NCI-H446 (cell line): ENCODE results near the gene MYL10.

Experiments
- DNase-seq, 2 experiments: peaks; one replicate each; lab custom pipeline; 2025; lab: John Stamatoyannopoulos, UW

Gene MYL10

DNA sequence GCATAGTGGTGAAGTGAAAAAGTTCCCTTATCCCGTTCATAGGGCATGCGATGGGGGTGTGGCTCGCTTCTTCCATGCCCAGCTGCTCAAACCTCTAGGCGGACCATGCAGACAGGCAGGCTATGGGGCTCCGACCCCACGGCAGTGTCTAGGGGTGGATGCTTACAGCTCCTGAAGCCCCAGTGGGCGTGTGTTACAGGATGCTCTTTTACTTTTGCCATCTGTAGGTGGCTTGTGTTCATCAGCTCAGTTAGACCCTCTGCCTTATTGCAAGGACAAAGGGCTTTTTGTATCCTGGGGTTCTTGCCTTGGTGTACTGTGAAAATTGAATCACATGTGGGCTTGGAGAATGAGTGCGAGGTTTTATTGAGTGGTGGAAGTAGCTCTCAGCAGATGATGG is at the start of gene MYL10:
TSS of gene MYL10 (minus strand) at position 126 of the 400 bp plus-strand sequence. CDS start 178 bp downstream, outside the sequence.
- DNase-seq, result no peak

GRCh38 chr7:101678658-101679057 is 49.6 kb upstream of the MYL10 start:
- no peak for DNase-seq

DNA sequence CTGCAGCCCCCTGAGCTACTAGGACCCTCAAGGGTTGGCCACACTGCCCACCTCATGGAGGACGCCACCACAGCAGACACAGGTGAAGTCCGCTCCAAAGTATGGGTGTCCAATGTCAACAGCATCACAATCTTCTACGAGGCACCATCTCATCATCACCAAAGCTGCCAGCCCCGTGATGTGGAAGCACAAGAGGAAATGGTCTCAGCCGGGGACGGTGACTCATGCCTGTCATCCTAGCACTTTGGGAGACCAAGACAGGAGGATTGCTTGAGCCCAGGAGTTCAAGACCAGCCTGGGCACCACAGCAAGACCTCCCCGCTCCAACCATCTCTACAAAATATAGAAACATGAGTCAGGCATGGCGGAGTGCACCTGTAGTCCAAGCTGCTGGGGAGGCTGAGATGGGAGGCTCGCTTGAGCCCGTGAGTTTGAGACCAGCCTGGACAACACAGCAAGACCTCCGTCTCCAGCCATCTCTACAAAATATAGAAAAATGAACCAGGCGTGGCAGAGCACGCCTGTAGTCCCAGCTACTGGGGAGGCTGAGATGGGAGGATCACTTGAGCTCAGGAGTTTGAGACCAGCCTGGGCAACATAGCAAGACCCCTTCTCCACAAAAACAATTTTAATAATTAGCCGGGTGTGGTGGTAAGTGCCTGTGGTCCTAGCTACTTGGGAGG is 48.8 kb upstream of the MYL10 start:
- no peak for DNase-seq

DNA sequence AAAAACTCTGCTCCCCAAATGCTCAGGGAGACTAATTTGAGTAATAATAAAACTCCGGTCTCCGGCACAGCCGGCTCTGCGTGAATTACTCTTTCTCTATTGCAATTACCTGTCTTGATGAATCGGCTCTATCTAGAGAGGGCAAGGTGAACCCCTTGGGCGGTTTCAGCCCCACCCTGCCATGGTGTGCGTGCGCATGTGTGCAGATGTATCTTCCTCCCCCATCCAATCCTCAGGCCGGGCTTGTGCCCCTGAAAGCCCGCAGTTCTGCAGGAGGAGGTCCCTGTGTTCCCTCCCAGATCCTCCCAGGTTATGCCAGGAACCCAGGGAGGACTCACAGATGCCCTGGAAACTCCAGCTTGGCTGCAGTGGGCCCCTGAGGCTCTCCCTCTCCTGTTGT is 48.3 kb upstream of the MYL10 start:
- no peak for DNase-seq

- no peak for DNase-seq
Observed at GRCh38 chr7:101676956-101677355, 47.9 kb upstream of the MYL10 start.

DNA sequence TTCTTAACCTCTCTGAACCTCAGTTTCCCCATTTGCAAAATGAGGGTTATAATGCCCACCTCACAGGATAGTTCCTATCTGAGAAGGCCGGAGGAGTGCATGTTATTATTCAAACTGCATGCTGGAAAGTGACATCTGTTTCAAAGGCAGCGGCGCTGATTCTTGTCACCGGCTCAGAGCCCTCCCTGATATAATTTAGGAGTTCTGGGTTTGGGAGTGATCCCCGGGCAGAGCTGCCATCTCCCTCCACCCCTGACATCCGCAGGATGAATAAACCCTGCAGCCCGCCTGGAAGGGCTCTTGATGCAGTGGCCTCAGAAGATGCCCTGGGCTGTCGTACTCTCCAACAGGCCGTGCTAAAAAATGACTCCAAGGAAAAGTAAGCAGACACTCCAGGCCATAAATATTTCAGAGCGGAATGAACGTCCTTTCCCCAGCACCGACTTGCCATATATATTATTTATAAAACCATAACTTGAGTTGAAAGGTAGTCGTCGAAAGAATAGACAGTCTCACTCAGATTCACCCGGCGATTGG is 47.0 kb upstream of the MYL10 start:
- no peak for DNase-seq

DNA sequence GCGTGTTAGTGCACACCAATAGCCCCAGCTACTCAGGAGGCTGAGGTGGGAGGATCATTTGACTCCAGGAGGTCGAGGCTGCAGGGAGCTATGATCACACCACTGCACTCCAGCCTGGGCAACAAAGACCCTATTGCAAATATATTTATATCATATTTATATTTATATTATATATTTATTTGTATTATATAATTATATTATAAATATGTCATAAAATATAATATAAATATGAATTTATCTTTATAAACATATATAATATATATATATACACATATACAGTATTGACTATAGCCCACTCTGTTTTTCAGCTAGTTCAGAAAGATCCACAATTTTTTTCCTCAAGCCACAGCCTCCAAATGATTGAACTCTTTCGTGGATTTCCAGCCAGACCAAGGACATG is 45.3 kb upstream of the MYL10 start:
- no peak for DNase-seq

GRCh38 chr7:101673951-101674350 is 44.9 kb upstream of the MYL10 start:
- no peak for DNase-seq

DNA sequence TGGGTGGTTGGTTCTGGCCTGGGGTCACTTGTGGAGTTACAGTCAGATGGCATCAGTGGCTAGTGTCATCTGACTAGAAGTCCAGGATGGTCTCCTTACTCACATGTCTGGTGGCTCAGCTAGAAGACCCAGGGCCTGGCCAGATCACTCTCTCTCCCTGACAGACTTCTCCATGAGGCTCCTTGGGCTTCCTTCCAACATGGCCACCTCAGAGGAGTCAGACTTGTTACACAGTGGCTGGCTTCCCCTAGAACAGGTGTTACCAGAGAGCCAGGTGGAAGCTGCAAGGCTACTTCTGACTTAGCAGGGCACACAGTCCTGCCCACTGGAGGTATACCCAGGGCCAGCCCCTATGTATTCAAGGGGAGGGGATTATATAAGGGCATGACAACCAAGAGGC is 44.2 kb upstream of the MYL10 start:
- DNase-seq, result no peak

GRCh38 chr7:101671371-101672356 is 42.6 kb upstream of the MYL10 start:
- DNase-seq, result no peak

DNA sequence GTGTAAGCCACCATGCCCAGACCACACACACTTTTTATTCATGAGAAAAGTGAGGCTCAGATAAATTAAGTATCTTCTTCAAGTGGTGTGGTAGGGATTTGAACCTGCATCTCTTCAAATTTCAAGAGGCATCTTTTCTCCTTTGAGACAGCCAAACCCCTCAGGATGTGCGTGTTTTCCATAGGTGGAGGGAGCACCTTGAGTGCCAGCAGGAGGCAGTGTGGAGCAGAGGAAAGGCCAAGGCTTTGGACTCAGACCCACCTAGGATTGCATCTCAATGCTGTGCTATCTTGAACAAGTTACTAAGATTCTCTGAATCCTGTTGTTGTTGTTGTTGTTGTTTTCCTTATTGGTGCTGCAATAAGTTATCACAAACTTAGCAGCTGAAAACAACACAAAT is 40.2 kb upstream of the MYL10 start:
- no peak for DNase-seq

DNA sequence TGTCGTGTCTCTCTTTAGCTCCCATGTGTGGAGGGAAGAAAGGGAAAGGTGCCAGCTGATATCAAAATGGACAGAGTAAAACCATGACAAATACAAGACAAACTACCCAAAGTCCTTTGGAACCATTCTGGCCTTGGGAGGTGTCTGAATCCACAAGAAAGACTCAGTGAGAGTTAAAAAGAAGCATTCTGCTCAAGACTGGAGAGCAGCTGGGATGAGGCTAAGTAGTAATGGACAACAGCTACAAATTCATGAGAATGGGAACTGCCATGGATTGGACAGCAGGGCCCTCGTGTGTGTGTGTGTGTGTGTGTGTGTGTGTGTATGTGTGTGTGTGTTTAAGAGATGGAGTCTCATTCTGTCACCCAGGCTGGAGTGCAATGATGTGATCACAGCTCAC is 39.6 kb upstream of the MYL10 start:
- DNase-seq, result no peak

DNA sequence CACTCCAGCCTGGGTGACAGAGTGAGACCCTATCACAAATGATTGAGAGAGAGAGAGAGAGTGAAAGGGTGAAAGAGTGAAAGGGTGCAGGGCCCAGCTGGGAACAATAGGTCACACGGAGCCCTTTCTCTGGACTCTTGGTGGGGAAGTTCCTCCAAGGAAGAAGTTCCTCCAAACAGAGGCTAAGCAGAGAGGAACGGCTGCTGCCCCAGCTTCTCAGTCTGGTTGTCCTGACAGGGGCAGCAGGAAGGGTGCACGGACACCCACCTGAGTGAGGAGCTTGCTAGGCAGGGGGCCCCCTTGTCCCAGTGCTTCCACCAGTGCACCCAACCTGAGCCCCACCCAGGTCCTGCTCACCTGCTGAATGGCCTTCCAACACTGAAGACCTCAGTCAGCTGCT is 38.8 kb upstream of the MYL10 start:
- no peak for DNase-seq

GRCh38 chr7:101667399-101667798 is 38.3 kb upstream of the MYL10 start:
- DNase-seq, result no peak

- DNase-seq, result no peak
Observed at GRCh38 chr7:101666741-101667140, 37.6 kb upstream of the MYL10 start.

- DNase-seq, result no peak
Observed at GRCh38 chr7:101666293-101666692, 37.2 kb upstream of the MYL10 start.

- no peak for DNase-seq
Observed at GRCh38 chr7:101664893-101665471, 35.9 kb upstream of the MYL10 start.

GRCh38 chr7:101664436-101664835 is 35.3 kb upstream of the MYL10 start:
- no peak for DNase-seq

- DNase-seq, result no peak
Observed at GRCh38 chr7:101663747-101664146, 34.7 kb upstream of the MYL10 start.

- no peak for DNase-seq
Observed at GRCh38 chr7:101662447-101662998, 33.4 kb upstream of the MYL10 start.

- no peak for DNase-seq
Observed at GRCh38 chr7:101659706-101660105, 30.6 kb upstream of the MYL10 start.

DNA sequence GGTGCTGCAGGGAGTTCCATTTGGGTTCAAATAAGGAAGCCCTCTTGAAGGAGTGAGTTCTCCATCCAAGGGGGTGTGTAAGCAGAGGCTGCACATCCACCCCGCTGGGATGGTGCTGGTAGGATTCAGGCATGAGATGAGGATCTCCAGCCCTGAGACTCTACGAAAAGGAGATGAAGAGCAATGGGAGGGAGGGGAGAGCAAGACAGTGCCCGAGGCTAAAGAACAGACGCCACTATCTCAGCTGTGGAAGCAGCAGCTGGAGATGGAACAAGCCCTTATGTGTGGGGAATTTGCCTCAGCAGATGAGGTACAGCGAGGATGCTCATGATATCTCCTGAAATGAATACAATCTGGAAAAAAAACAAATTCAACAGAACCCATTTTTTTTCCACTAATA is 28.1 kb upstream of the MYL10 start:
- no peak for DNase-seq
